Lower leg skin (tissue), 4 donors: Measurements from ENCODE around the gene BPI. TPM values are rescaled to one million over a fixed set of nuclear protein-coding genes. Genes with fewer than 3 reads are reported as not detected.
"Not testable (repeated sequence)": the region's sequence is repeated elsewhere in the genome, so short reads cannot be mapped to it uniquely, and the experiment has no call there.

Experiments used
- DNase-seq, 2 donors: peaks; one replicate each; pipeline ENCODE4 v3.0.0-alpha.2; 2019; ENCODE audit warnings: low spot score in 2 of 2
- H3K4me3 ChIP-seq: fragments of 200-600 bp; sonication (generic); 2 replicates; pipeline ENCODE4 v1.5.1; 2017; ENCODE audit warnings: mild to moderate bottlenecking, low read depth; ENCODE audit not compliant: poor library complexity, severe bottlenecking
- POLR2A ChIP-seq, 2 donors: fragments of 450-650 bp; IDR thresholded peaks; one replicate each; pipeline ENCODE4 v1.6.1; 2016 to 2017; ENCODE audit warnings: antibody characterized with exemption in 2 of 2, mild to moderate bottlenecking in 1 of 2, moderate library complexity in 1 of 2
- WGBS, 2 donors: methylation state at CpG; one replicate each; pipeline ENCODE4 v1.1.5; 2018; 5-methylcytosine and 5-hydroxymethylcytosine counted together
- intact Hi-C: fragments of 100-400 bp; cut with DNase I; formaldehyde crosslinking; loops from one replicate; pipeline ENCODE4 v1.15.0; 2023; ENCODE audit warnings: low total_unique reads
- total RNA-seq, 4 donors: library from RNA; depleted of rRNA; stranded (reverse); fragments of >200 nt; gene quantifications; one replicate each; pipeline ENCODE4 v1.1.0, GENCODE V29; 2016
- TF ChIP-seq, protein P1 (sequence below), 3 donors: fragments of 450-650 bp; IDR thresholded peaks; one replicate each; pipeline ENCODE4 v1.5.1; 2016; ENCODE audit warnings: antibody characterized with exemption in 3 of 3, mild to moderate bottlenecking in 3 of 3, moderate library complexity in 2 of 3

BPI gene
- total RNA-seq, 4 donors from 2014 or later, result not detected

DNA sequence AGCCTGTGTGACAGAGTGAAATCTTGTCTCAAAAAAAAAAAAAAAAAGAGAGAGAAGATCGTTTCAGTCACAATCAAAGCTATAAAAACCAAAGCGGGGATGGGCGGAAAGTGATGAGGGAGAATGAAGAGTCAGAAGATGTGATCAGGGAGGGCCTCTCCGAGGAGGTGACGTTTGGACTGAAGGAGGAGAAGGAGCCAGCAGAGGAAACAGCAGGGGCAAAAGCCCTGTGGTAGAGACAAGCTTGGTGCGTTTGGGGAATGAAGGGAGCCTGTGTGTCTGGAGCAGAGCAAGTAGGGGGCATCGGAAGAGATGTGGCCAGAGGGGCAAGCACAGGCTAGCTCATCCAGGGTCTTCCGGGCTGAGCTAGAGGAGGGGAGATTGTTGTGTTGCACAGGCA lies 27.9 kb downstream of the BPI start:
- H3K4me3 ChIP-seq, result no peak overlapping the region
- no peak for DNase-seq
- intact Hi-C loops, result no loop called here
- TF ChIP-seq POLR2A (IDR thresholded peaks at IDR 0.05), result no peak
- TF ChIP-seq, protein P1, sequence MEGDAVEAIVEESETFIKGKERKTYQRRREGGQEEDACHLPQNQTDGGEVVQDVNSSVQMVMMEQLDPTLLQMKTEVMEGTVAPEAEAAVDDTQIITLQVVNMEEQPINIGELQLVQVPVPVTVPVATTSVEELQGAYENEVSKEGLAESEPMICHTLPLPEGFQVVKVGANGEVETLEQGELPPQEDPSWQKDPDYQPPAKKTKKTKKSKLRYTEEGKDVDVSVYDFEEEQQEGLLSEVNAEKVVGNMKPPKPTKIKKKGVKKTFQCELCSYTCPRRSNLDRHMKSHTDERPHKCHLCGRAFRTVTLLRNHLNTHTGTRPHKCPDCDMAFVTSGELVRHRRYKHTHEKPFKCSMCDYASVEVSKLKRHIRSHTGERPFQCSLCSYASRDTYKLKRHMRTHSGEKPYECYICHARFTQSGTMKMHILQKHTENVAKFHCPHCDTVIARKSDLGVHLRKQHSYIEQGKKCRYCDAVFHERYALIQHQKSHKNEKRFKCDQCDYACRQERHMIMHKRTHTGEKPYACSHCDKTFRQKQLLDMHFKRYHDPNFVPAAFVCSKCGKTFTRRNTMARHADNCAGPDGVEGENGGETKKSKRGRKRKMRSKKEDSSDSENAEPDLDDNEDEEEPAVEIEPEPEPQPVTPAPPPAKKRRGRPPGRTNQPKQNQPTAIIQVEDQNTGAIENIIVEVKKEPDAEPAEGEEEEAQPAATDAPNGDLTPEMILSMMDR (IDR thresholded peaks at IDR 0.05), result no peak
- 73 to 78% methylated on average over 8 of the region's 8 CpGs for WGBS, 2 donors

- no peak for DNase-seq
- WGBS, 2 donors, result 75 to 88% methylated on average over 8 of the region's 8 CpGs
- intact Hi-C loops, result no loop called here
- no peak overlapping the region for H3K4me3 ChIP-seq
- TF ChIP-seq, protein P1 (IDR thresholded peaks at IDR 0.05), result no peak
- TF ChIP-seq POLR2A (IDR thresholded peaks at IDR 0.05), result no peak
Observed at GRCh38 chr20:38334016-38334415, 30.1 kb downstream of the BPI start.

DNA sequence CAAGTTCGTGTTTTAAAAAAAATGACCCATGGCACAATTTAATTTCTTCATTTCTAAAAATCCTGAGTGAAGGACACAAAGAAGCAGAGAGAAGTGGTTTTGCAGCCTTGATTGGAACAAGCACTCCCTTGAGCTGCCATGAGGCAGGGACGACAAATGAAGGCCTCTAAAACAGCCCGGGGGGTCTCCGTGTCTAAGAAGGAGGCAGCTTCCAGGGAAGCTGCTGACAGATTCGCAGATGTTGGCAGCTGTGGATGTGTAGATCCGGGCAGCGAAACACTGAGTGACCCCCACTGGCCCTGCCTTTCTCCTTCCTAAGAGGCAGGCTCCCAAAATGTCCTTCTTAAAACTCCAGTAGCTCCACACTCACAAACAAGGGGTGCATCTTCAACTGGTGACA lies 32.8 kb downstream of the BPI start:
- no peak for TF ChIP-seq POLR2A (IDR thresholded peaks at IDR 0.05)
- TF ChIP-seq, protein P1 (IDR thresholded peaks at IDR 0.05), result no peak
- no peak for DNase-seq
- intact Hi-C loops, result no loop called here
- no peak overlapping the region for H3K4me3 ChIP-seq
- WGBS, 2 donors, result 42 to 50% methylated on average over 7 of the region's 7 CpGs

DNA sequence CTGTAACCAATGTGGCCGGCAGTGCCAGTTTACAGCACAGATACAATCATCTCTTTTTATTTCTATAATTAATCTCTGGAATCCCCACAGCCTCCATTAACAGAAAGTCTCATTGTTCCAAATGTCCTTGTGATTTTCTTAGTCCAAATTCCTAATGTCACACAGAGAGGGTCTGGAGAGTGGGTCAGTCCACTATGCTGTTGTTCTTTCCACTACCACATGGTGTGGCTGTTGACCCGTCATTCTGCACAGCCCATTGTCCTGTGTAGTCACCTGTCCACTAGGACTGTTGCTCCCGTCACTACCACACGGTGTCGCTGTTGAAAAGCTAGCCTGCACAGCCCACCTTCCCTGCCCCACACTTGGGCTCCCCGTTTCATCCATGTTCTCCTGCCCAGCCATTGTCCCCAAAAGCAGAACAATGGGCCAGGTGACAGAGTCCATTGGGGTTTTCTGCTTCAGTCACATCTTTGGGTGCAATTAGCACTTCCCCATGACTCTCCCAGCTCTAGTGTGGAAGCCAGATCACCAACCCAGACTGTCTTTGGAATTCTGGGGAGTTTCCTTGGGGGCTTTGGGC lies 33.7 kb downstream of the BPI start:
- 34 to 44% methylated on average over 6 of the region's 6 CpGs for WGBS, 2 donors
- no peak for DNase-seq
- H3K4me3 ChIP-seq, result no peak overlapping the region
- intact Hi-C loops, result no loop called here
- TF ChIP-seq POLR2A (IDR thresholded peaks at IDR 0.05), result no peak
- TF ChIP-seq, protein P1 (IDR thresholded peaks at IDR 0.05), result no peak

DNA sequence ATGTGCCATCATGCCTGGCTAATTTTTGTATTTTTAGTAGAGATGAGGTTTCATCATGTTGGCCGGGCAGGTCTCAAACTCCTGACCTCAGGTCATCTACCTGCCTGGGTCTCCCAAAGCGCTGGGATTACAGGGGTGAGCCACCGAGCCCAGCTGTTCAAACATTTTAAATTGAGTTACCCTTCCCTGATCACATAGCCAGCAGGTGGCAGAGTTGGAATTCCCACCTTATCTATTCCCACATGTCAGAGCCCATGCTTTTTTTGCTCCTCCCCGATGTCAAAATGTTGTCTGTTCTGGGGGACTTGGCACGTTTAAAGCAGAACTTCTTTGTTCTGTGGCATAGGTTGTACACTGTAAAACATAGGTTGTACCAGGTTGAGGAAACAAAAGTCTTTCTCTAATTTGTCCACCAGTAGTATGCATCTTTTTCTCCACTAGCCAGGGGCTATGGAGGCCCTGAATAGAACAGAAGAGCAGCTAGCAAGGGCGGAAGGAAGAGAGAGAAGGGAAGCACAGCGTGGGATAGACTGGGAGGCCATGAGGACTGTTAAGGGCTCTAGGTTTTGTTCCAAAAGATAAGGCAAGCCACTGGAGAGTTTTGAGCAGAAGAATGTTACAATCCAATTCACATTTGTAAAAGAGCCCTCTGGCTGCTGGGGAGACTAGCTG lies 35.0 kb downstream of the BPI start:
- TF ChIP-seq POLR2A (IDR thresholded peaks at IDR 0.05), result no peak
- TF ChIP-seq, protein P1 (IDR thresholded peaks at IDR 0.05), result no peak
- intact Hi-C loops, result no loop called here
- 46 to 53% methylated on average over 7 of the region's 7 CpGs for WGBS, 2 donors
- no peak for DNase-seq
- no peak overlapping the region for H3K4me3 ChIP-seq

DNA sequence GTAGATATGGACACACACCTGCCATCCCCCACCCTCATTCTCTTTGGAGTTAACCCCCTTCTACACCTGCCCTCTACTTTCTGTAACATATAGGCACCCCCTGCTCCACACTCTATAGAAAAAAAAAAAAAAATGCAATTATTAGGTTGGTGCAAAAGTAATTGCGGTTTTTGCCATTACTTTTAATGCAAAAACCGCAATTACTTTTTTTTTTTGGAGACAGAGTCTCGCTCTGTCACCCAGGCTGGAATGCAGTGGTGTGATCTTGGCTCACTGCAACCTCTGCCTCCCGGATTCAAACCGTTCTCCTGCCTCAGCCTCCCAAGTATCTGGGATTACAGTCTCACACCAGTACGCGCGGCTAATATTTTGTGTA lies 35.6 kb downstream of the BPI start:
- DNase-seq, intact Hi-C loops, H3K4me3 ChIP-seq: not testable (repeated sequence)
- WGBS, 2 donors, result 81 to 85% methylated on average over 8 of the region's 8 CpGs
